Urothelium cell line (cell line): ENCODE measurements around the gene PCSK1.
"Not testable (repeated sequence)": the region's sequence is repeated elsewhere in the genome, so short reads cannot be mapped to it uniquely, and the experiment has no call there.

Experiments
- DNase-seq: peaks from one replicate; pipeline ENCODE4 v3.0.0; 2011; ENCODE audit warnings: low spot score, mixed read lengths
- FAIRE-seq: peaks from 2 replicates; lab custom pipeline; 2011; peaks lifted over from hg19 to GRCh38; lab: Jason Lieb, UNC

The PCSK1 gene

GRCh38 chr5:96374653-96375052, 58.4 kb downstream of the PCSK1 start:
- DNase-seq (no peak), FAIRE-seq (no peak)

GRCh38 chr5:96373381-96373733, 59.7 kb downstream of the PCSK1 start:
- FAIRE-seq (no peak), DNase-seq (no peak)

GRCh38 chr5:96372726-96373380, 60.2 kb downstream of the PCSK1 start:
- no peak for FAIRE-seq

GRCh38 chr5:96370976-96371375, 62.1 kb downstream of the PCSK1 start:
- FAIRE-seq = no peak
- DNase-seq = no peak

More at GRCh38 chr5:96372726-96373380, 60.2 kb downstream of the PCSK1 start:
- no peak for DNase-seq

- not testable (repeated sequence) for DNase-seq, FAIRE-seq
These were observed 65.7 kb downstream of the PCSK1 start for GRCh38 chr5:96367337-96367736.

- no peak for FAIRE-seq
- DNase-seq = no peak
These were observed 78.8 kb downstream of the PCSK1 start for GRCh38 chr5:96354237-96354636.

- FAIRE-seq (no peak), DNase-seq (no peak)
These were observed 79.8 kb downstream of the PCSK1 start for GRCh38 chr5:96353220-96353619.

GRCh38 chr5:96350678-96351077, 82.4 kb downstream of the PCSK1 start:
- FAIRE-seq = no peak
- DNase-seq = no peak

GRCh38 chr5:96348536-96348935, 84.5 kb downstream of the PCSK1 start:
- FAIRE-seq (no peak), DNase-seq (no peak)

- FAIRE-seq (no peak), DNase-seq (no peak)
These were observed 85.4 kb downstream of the PCSK1 start for GRCh38 chr5:96347502-96348292.

- DNase-seq (peak; percentile 46), FAIRE-seq (peak; percentile 27)
These were observed 88.1 kb downstream of the PCSK1 start for GRCh38 chr5:96344678-96345577.

GRCh38 chr5:96343094-96343493, 90.0 kb downstream of the PCSK1 start:
- FAIRE-seq = no peak
- no peak for DNase-seq

GRCh38 chr5:96342581-96342980, 90.5 kb downstream of the PCSK1 start:
- no peak for FAIRE-seq
- DNase-seq = no peak
